ENCODE measurements around the gene EIF5A.
A peak's percentile ranks its signal among the peaks of the same experiment; 100 is the strongest.

Gene EIF5A

DNA sequence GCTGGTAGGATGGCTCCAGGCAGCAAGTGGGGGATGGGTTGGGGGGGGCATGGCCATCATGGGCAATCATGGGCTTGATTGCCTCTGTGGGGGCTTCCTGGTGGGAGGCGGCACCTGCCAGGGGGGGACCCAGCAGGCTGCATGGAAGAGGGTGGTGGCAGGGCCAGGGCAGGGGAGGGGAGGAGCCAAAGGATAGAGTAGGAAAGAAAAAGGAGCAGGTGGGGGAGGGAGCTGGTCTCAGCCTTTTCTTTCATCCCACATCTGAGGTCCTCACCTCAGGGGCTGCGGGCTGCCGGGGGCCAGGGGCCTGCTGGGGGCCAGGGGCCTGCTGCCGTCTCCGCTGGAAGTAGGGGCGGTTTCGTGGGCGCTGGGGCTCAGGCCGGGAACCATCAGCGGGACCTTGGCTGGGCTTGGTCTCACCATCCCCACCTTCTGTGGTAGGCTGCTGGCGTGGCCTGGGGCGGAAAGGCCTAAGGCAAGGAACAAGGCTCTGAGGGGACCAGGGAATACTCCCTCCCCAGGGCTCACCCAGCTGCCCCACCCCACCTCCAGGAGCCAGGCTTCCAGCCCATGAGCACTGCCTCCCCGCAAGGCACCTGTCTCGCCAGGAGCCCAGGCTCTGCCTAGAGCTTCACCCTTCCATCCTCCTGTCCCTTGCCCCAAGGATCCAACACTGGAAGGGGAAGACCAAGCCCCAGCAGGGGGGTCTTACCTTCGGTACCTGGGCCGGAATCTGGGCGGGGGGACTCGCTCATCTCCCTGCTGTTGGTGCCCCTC, 18.0 kb upstream of the EIF5A start:
- Histone ChIP-seq H2AFZ (ENCODE audit: low read depth, low read length) (no peak overlapping the region), H3K23ac (ENCODE audit: low read length in 2 of 2) (no peak overlapping the region), H3K4me2 (ENCODE audit: low read length, poor library complexity, severe bottlenecking) (no peak overlapping the region), H3K27me3 (ENCODE audit: control insufficient read depth in 1 of 2, insufficient read depth in 1 of 2, low read length in 2 of 2) (peaks cover 86 to 92% of the 10 kb centered on the region in 2 experiments), H3K36me3 (ENCODE audit: control insufficient read depth in 1 of 2, insufficient read depth in 2 of 2, low read depth in 1 of 2, low read length in 2 of 2) (no peaks in the 10 kb centered on the region), H3K14ac (ENCODE audit: low read length in 2 of 2) (no peak overlapping the region), H4K91ac (ENCODE audit: low read length) (no peak overlapping the region), H3K4me1 (ENCODE audit: control insufficient read depth, insufficient read depth, low read depth, low read length) (peaks cover 6% of the 10 kb centered on the region), H3K4ac (ENCODE audit: low read depth in 1 of 2, low read length in 2 of 2) (no peak overlapping the region), H4K8ac (ENCODE audit: low read length) (no peak overlapping the region), H2BK5ac (ENCODE audit: low read depth, low read length, poor library complexity, severe bottlenecking) (no peak overlapping the region), H2BK15ac (ENCODE audit: low read depth, poor library complexity, severe bottlenecking) (no peak overlapping the region), H3K27ac (ENCODE audit: low read length, poor library complexity, severe bottlenecking) (no peak overlapping the region), H3K4me3 (ENCODE audit: insufficient read depth in 1 of 2, low read depth in 1 of 2, low read length in 2 of 2) (no peak overlapping the region), H3K9me3 (ENCODE audit: control insufficient read depth, low read length) (no peaks in the 10 kb centered on the region), H3K18ac (ENCODE audit: low read depth in 1 of 2, low read length in 2 of 2) (no peak overlapping the region), H2BK120ac (ENCODE audit: low read depth, low read length) (no peak overlapping the region), H2AK5ac (ENCODE audit: low read length, severe bottlenecking) (no peak overlapping the region), H3K79me1 (replicated peaks; ENCODE audit: low read length, poor library complexity, severe bottlenecking) (no peaks in the 10 kb centered on the region), H3K9ac (ENCODE audit: low read length) (no peak overlapping the region), H2BK12ac (ENCODE audit: low read length in 2 of 2) (no peak overlapping the region)
- no peak for DNase-seq
- 86% methylated on average over 17 of the region's 18 CpGs for WGBS

DNA sequence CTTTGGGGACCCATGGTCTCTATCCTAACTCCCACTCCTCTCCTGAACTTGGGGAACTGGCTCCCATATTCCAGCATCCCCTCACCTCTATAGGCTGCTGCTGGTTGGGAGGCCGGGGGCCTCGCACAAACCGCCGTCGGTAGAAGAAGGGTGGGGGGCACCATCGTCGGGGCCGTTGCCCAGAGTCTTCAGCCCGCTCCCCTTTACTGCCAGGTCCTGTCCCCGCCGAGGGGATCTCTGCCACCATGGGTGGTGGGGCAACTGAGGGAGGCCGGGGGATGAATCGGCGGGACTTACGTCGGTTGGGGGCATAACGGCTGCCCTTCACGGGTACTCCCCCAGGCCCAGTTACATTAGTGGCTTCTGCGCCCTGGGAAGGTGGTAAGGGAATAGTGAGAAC, 17.3 kb upstream of the EIF5A start:
- Histone ChIP-seq H2BK15ac (ENCODE audit: low read depth, poor library complexity, severe bottlenecking) (no peak overlapping the region), H3K18ac (ENCODE audit: low read depth in 1 of 2, low read length in 2 of 2) (no peak overlapping the region), H2BK5ac (ENCODE audit: low read depth, low read length, poor library complexity, severe bottlenecking) (no peak overlapping the region), H4K8ac (ENCODE audit: low read length) (no peak overlapping the region), H3K23ac (ENCODE audit: low read length in 2 of 2) (no peak overlapping the region), H3K4me3 (ENCODE audit: insufficient read depth in 1 of 2, low read depth in 1 of 2, low read length in 2 of 2) (no peak overlapping the region), H3K27me3 (ENCODE audit: control insufficient read depth in 1 of 2, insufficient read depth in 1 of 2, low read length in 2 of 2) (peaks cover 83 to 91% of the 10 kb centered on the region in 2 experiments), H3K4ac (ENCODE audit: low read depth in 1 of 2, low read length in 2 of 2) (no peak overlapping the region), H3K9ac (ENCODE audit: low read length) (no peak overlapping the region), H4K91ac (ENCODE audit: low read length) (no peak overlapping the region), H3K9me3 (ENCODE audit: control insufficient read depth, low read length) (no peaks in the 10 kb centered on the region), H3K4me1 (ENCODE audit: control insufficient read depth, insufficient read depth, low read depth, low read length) (peaks cover 12% of the 10 kb centered on the region), H3K79me1 (replicated peaks; ENCODE audit: low read length, poor library complexity, severe bottlenecking) (no peaks in the 10 kb centered on the region), H2AK5ac (ENCODE audit: low read length, severe bottlenecking) (no peak overlapping the region), H2BK12ac (ENCODE audit: low read length in 2 of 2) (no peak overlapping the region), H3K27ac (ENCODE audit: low read length, poor library complexity, severe bottlenecking) (no peak overlapping the region), H3K36me3 (ENCODE audit: control insufficient read depth in 1 of 2, insufficient read depth in 2 of 2, low read depth in 1 of 2, low read length in 2 of 2) (no peaks in the 10 kb centered on the region), H2AFZ (ENCODE audit: low read depth, low read length) (no peak overlapping the region), H3K14ac (ENCODE audit: low read length in 2 of 2) (no peak overlapping the region), H3K4me2 (ENCODE audit: low read length, poor library complexity, severe bottlenecking) (no peak overlapping the region), H2BK120ac (ENCODE audit: low read depth, low read length) (no peak overlapping the region)
- DNase-seq: no peak
- 92% methylated on average over 18 of the region's 19 CpGs for WGBS

DNA sequence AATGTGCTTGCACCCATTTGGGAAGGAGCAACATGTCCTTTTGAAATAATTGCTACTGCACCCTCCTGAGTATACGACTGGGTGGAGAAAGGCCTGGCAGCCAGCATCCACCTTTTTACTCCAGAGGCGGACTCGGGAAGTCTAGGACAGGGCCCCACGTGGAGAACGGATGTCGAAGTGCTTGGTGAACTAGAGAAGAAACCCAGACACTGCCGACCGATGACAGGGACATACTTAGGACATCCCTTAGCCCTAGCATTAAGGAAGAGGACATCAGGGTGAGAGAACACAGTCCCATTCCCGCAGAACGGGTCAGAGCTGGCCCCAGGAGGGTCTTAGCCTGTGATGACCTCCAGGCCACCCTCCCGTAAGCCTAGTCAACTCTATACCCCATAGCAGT, 16.7 kb upstream of the EIF5A start:
- H3K9me3 ChIP-seq (ENCODE audit: control insufficient read depth, low read length): no peaks in the 10 kb centered on the region
- H4K8ac ChIP-seq (ENCODE audit: low read length): no peak overlapping the region
- peaks cover 13% of the 10 kb centered on the region for H3K4me1 ChIP-seq (ENCODE audit: control insufficient read depth, insufficient read depth, low read depth, low read length)
- H3K23ac ChIP-seq (ENCODE audit: low read length in 2 of 2): no peak overlapping the region
- 74% methylated on average over 11 of the region's 11 CpGs for WGBS
- H3K4me3 ChIP-seq (ENCODE audit: insufficient read depth in 1 of 2, low read depth in 1 of 2, low read length in 2 of 2): no peak overlapping the region
- H2BK15ac ChIP-seq (ENCODE audit: low read depth, poor library complexity, severe bottlenecking): no peak overlapping the region
- no peak overlapping the region for H3K14ac ChIP-seq (ENCODE audit: low read length in 2 of 2)
- no peak overlapping the region for H3K27ac ChIP-seq (ENCODE audit: low read length, poor library complexity, severe bottlenecking)
- no peak overlapping the region for H4K91ac ChIP-seq (ENCODE audit: low read length)
- no peak overlapping the region for H3K9ac ChIP-seq (ENCODE audit: low read length)
- H2BK120ac ChIP-seq (ENCODE audit: low read depth, low read length): no peak overlapping the region
- no peak for DNase-seq
- H2AFZ ChIP-seq (ENCODE audit: low read depth, low read length): no peak overlapping the region
- no peaks in the 10 kb centered on the region for H3K36me3 ChIP-seq (ENCODE audit: control insufficient read depth in 1 of 2, insufficient read depth in 2 of 2, low read depth in 1 of 2, low read length in 2 of 2)
- H2AK5ac ChIP-seq (ENCODE audit: low read length, severe bottlenecking): no peak overlapping the region
- H3K18ac ChIP-seq (ENCODE audit: low read depth in 1 of 2, low read length in 2 of 2): no peak overlapping the region
- H2BK5ac ChIP-seq (ENCODE audit: low read depth, low read length, poor library complexity, severe bottlenecking): no peak overlapping the region
- H2BK12ac ChIP-seq (ENCODE audit: low read length in 2 of 2): no peak overlapping the region
- H3K27me3 ChIP-seq (ENCODE audit: control insufficient read depth in 1 of 2, insufficient read depth in 1 of 2, low read length in 2 of 2): peaks cover 81 to 90% of the 10 kb centered on the region in 2 experiments
- no peaks in the 10 kb centered on the region for H3K79me1 ChIP-seq (replicated peaks; ENCODE audit: low read length, poor library complexity, severe bottlenecking)
- no peak overlapping the region for H3K4me2 ChIP-seq (ENCODE audit: low read length, poor library complexity, severe bottlenecking)
- H3K4ac ChIP-seq (ENCODE audit: low read depth in 1 of 2, low read length in 2 of 2): no peak overlapping the region

DNA sequence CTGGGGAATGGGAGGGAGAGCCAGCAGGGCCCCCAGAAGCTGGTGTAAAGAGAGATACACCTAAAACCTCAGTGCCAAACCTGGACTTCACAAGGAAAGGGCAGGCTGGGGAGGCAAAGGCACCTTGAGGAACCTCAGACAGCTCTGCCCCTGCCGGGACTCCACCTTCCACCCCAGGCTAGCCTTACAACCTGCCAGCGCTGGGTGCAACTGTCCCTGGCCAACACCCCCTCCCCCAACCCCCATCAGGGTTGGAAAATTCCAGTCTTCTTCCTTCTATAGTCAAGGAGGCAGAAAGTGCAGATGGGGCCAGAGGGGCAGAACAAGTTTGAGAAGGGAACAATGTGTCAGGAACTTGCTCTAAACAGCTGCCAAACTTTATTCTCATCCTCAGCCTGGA, 15.2 kb upstream of the EIF5A start:
- no peak overlapping the region for H3K23ac ChIP-seq (ENCODE audit: low read length in 2 of 2)
- peak overlapping the region; percentile 14 for H4K8ac ChIP-seq (ENCODE audit: low read length)
- H2AFZ ChIP-seq (ENCODE audit: low read depth, low read length): no peak overlapping the region
- peaks cover 74 to 81% of the 10 kb centered on the region in 2 experiments for H3K27me3 ChIP-seq (ENCODE audit: control insufficient read depth in 1 of 2, insufficient read depth in 1 of 2, low read length in 2 of 2)
- DNase-seq: no peak
- H3K14ac ChIP-seq (ENCODE audit: low read length in 2 of 2): no peak overlapping the region
- no peak overlapping the region for H2BK5ac ChIP-seq (ENCODE audit: low read depth, low read length, poor library complexity, severe bottlenecking)
- H3K4me3 ChIP-seq (ENCODE audit: insufficient read depth in 1 of 2, low read depth in 1 of 2, low read length in 2 of 2): no peak overlapping the region
- H3K4ac ChIP-seq (ENCODE audit: low read depth in 1 of 2, low read length in 2 of 2): no peak overlapping the region
- H2BK120ac ChIP-seq (ENCODE audit: low read depth, low read length): no peak overlapping the region
- no peak overlapping the region for H2BK15ac ChIP-seq (ENCODE audit: low read depth, poor library complexity, severe bottlenecking)
- H3K4me1 ChIP-seq (ENCODE audit: control insufficient read depth, insufficient read depth, low read depth, low read length): peaks cover 18% of the 10 kb centered on the region
- H3K79me1 ChIP-seq (replicated peaks; ENCODE audit: low read length, poor library complexity, severe bottlenecking): no peaks in the 10 kb centered on the region
- no peak overlapping the region for H2AK5ac ChIP-seq (ENCODE audit: low read length, severe bottlenecking)
- H3K4me2 ChIP-seq (ENCODE audit: low read length, poor library complexity, severe bottlenecking): no peak overlapping the region
- no peaks in the 10 kb centered on the region for H3K36me3 ChIP-seq (ENCODE audit: control insufficient read depth in 1 of 2, insufficient read depth in 2 of 2, low read depth in 1 of 2, low read length in 2 of 2)
- no peak overlapping the region for H2BK12ac ChIP-seq (ENCODE audit: low read length in 2 of 2)
- H3K18ac ChIP-seq (ENCODE audit: low read depth in 1 of 2, low read length in 2 of 2): no peak overlapping the region
- no peak overlapping the region for H3K9ac ChIP-seq (ENCODE audit: low read length)
- WGBS: 100% methylated on average over 2 of the region's 2 CpGs
- no peaks in the 10 kb centered on the region for H3K9me3 ChIP-seq (ENCODE audit: control insufficient read depth, low read length)
- no peak overlapping the region for H3K27ac ChIP-seq (ENCODE audit: low read length, poor library complexity, severe bottlenecking)
- H4K91ac ChIP-seq (ENCODE audit: low read length): no peak overlapping the region
